Psoas muscle (tissue), 8 donors: Measurements from ENCODE around the gene CFP. TPM values are rescaled to one million over a fixed set of nuclear protein-coding genes. Genes with fewer than 3 reads are reported as not detected.

ENCODE experiments used
- ATAC-seq, 4 donors: fragments of 200-7000 bp; cut with Tn5 transposase; one replicate each; pipeline ENCODE4 v1.9.1; 2020; ENCODE audit warnings: moderate library complexity in 3 of 4, mild to moderate bottlenecking in 2 of 4
- DNase-seq, 2 donors: peaks; one replicate each; pipeline ENCODE4 v3.0.0-alpha.2; 2020
- H3K27ac ChIP-seq: fragments of 200-600 bp; one replicate; pipeline ENCODE4 v1.8.0; 2022
- H3K27me3 ChIP-seq, 3 donors: fragments of 200-600 bp in 1 of 3; one replicate each; pipeline versions ENCODE4 v1.6.1 to v1.8.0; 2013 to 2022; ENCODE audit warnings: low read length in 2 of 3, mild to moderate bottlenecking in 2 of 3, moderate library complexity in 1 of 3; ENCODE audit not compliant: insufficient read depth in 3 of 3
- H3K36me3 ChIP-seq, 2 donors: fragments of 200-600 bp in 1 of 2; one replicate each; pipeline versions ENCODE4 v1.6.1 to v1.8.0; 2013 to 2022; ENCODE audit warnings: low read depth in 1 of 2, mild to moderate bottlenecking in 1 of 2, moderate library complexity in 1 of 2; ENCODE audit not compliant: insufficient read depth in 1 of 2
- H3K4me1 ChIP-seq: fragments of 200-600 bp; one replicate; pipeline ENCODE4 v1.8.0; 2022
- H3K4me3 ChIP-seq: fragments of 200-600 bp; one replicate; pipeline ENCODE4 v1.8.0; 2022; ENCODE audit warnings: mild to moderate bottlenecking
- H3K9me3 ChIP-seq: fragments of 200-600 bp; one replicate; pipeline ENCODE4 v1.8.0; 2022
- CTCF ChIP-seq: fragments of 200-600 bp; IDR thresholded peaks from one replicate; pipeline ENCODE4 v1.8.0; 2022; ENCODE audit warnings: antibody characterized with exemption
- WGBS, 3 donors: extraction: QIAGEN DNeasy Blood & Tissue Kit; methylation state at CpG; one replicate each; pipeline versions ENCODE4 v1.1.6 to v1.1.7; 2013; 5-methylcytosine and 5-hydroxymethylcytosine counted together
- intact Hi-C, 2 donors: fragments of 100-400 bp; cut with DNase I; formaldehyde crosslinking; loops; one replicate each; pipeline versions ENCODE4 v1.11.0 to v1.14.2; 2022
- polyA plus RNA-seq, 3 donors: library from polyadenylated mRNA; stranded (reverse); fragments of 200-250 nt; gene quantifications; one replicate each; pipeline ENCODE4 v1.2.3, GENCODE V29; 2013
- total RNA-seq, 4 donors: library from RNA; stranded (reverse); fragmentation: NEBNext Ultra II Directional in 2 of 4; extraction: Animal tissue kit (Norgen Biotek cat#: 25700) in 2 of 4; gene quantifications; one replicate each; pipeline versions ENCODE4 v1.2.1 to v1.2.4, GENCODE V29; 2021 to 2023
- donor health status: healthy with polysubstance abuse.
- donor health status: DM: no; HTN: no; CAD: no; lungs with moderate emphysema.
- donor health status: Bipolar disorder and iron deficiency.
- donor health status: healthy.
- donor health status: DM: yes; HTN: yes; CAD: no.
- donor health status: DM: no; HTN: no; CAD: no.
- donor health status: DM: no; HTN: no; CAD: no.
- donor health status: DM: yes; HTN: yes; CAD: no.

CFP gene
- total and polyA plus RNA-seq, 7 donors, result 0.51 to 1.8 (median 1.5) TPM

GRCh38 chrX:47577901-47578300, 51.8 kb downstream of the CFP start:
- intact Hi-C loops, result no loop called here
- H3K4me1 ChIP-seq, result no peaks in the 10 kb centered on the region
- ATAC-seq (no peak), DNase-seq (no peak)
- no peak for TF ChIP-seq CTCF
- H3K27me3 ChIP-seq, result peaks cover 0 to 29% (median 4%) of the 10 kb centered on the region in 3 donors
- H3K9me3 ChIP-seq, result no peaks in the 10 kb centered on the region
- H3K36me3 ChIP-seq, result no peaks in the 10 kb centered on the region
- H3K4me3 ChIP-seq, result no peak overlapping the region
- 52 to 66% (median 56%) methylated on average over 2 to 3 of the region's 3 CpGs for WGBS, 3 donors
- H3K27ac ChIP-seq, result no peak overlapping the region

GRCh38 chrX:47577424-47577823, 52.3 kb downstream of the CFP start:
- Histone ChIP-seq H3K9me3 (no peaks in the 10 kb centered on the region), H3K4me3 (no peak overlapping the region), H3K36me3 (no peaks in the 10 kb centered on the region), H3K27ac (no peak overlapping the region), H3K27me3 (peaks cover 0 to 29% (median 4%) of the 10 kb centered on the region in 3 donors), H3K4me1 (no peaks in the 10 kb centered on the region)
- ATAC-seq (no peak), DNase-seq (no peak)
- no peak for TF ChIP-seq CTCF
- WGBS, 3 donors, result 44 to 64% (median 49%) methylated on average over 8 to 9 of the region's 9 CpGs
- intact Hi-C loops, result no loop called here

GRCh38 chrX:47576021-47576898, 53.5 kb downstream of the CFP start:
- Histone ChIP-seq H3K27ac (no peak overlapping the region), H3K4me3 (no peak overlapping the region), H3K36me3 (peaks cover 0 to 3% of the 10 kb centered on the region in 2 donors), H3K27me3 (peaks cover 0 to 27% (median 1%) of the 10 kb centered on the region in 3 donors), H3K9me3 (no peaks in the 10 kb centered on the region), H3K4me1 (no peaks in the 10 kb centered on the region)
- DNase-seq (no peak), ATAC-seq (no peak)
- intact Hi-C loops, result no loop called here
- WGBS, 3 donors, result 74 to 88% (median 80%) methylated on average over 18 to 20 of the region's 20 CpGs
- no peak for TF ChIP-seq CTCF

GRCh38 chrX:47574547-47575301, 55.0 kb downstream of the CFP start:
- H3K9me3 ChIP-seq, result no peaks in the 10 kb centered on the region
- H3K36me3 ChIP-seq, result peaks cover 0 to 14% of the 10 kb centered on the region in 2 donors
- intact Hi-C loops, result no loop called here
- DNase-seq (no peak), ATAC-seq (peak in 3 of 4 donors; percentile 4 to 51 (median 28))
- H3K27me3 ChIP-seq, result peaks cover 0 to 22% (median 1%) of the 10 kb centered on the region in 3 donors
- no peak for TF ChIP-seq CTCF
- peak overlapping the region; percentile 36 for H3K4me3 ChIP-seq
- H3K27ac ChIP-seq, result peak overlapping the region; percentile 21
- 48 to 56% (median 49%) methylated on average over 22 to 27 of the region's 27 CpGs for WGBS, 3 donors
- H3K4me1 ChIP-seq, result no peaks in the 10 kb centered on the region
